A673 (cell line): ENCODE results near the gene XYLT2.

Experiments used
- CTCF ChIP-seq: fragments of 300-800, 200-600 bp; sonication (generic); conservative IDR thresholded peaks from 2 replicates; pipeline ENCODE4 v1.5.1; 2017; ENCODE audit warnings: low read depth, mild to moderate bottlenecking, antibody characterized with exemption, low read length, moderate library complexity, mixed read lengths
- EZH2 ChIP-seq: fragments of 200-600 bp; sonication (generic); IDR thresholded peaks from 2 replicates; pipeline ENCODE4 v1.6.1; 2017; ENCODE audit warnings: borderline replicate concordance, low read depth, mild to moderate bottlenecking, mixed read lengths, antibody characterized with exemption, low read length; ENCODE audit not compliant: poor library complexity, severe bottlenecking

GRCh38 chr17:50331085-50331791, 14.7 kb upstream of the XYLT2 start:
- TF ChIP-seq CTCF: no peak
- no peak for TF ChIP-seq EZH2
